Lower leg skin (tissue), 4 donors: ENCODE data around the gene A4GALT. TPM values are rescaled to one million over a fixed set of nuclear protein-coding genes. Genes with fewer than 3 reads are reported as not detected.

Source experiments
- DNase-seq, 2 donors: peaks; one replicate each; pipeline ENCODE4 v3.0.0-alpha.2; 2019; ENCODE audit warnings: low spot score in 2 of 2
- H3K4me3 ChIP-seq: fragments of 200-600 bp; sonication (generic); 2 replicates; pipeline ENCODE4 v1.5.1; 2017; ENCODE audit warnings: mild to moderate bottlenecking, low read depth; ENCODE audit not compliant: poor library complexity, severe bottlenecking
- POLR2A ChIP-seq, 2 donors: fragments of 450-650 bp; IDR thresholded peaks; one replicate each; pipeline ENCODE4 v1.6.1; 2016 to 2017; ENCODE audit warnings: antibody characterized with exemption in 2 of 2, mild to moderate bottlenecking in 1 of 2, moderate library complexity in 1 of 2
- WGBS, 2 donors: methylation state at CpG; one replicate each; pipeline ENCODE4 v1.1.5; 2018; 5-methylcytosine and 5-hydroxymethylcytosine counted together
- intact Hi-C: fragments of 100-400 bp; cut with DNase I; formaldehyde crosslinking; loops from one replicate; pipeline ENCODE4 v1.15.0; 2023; ENCODE audit warnings: low total_unique reads
- total RNA-seq, 4 donors: library from RNA; depleted of rRNA; stranded (reverse); fragments of >200 nt; gene quantifications; one replicate each; pipeline ENCODE4 v1.1.0, GENCODE V29; 2016
- TF ChIP-seq, protein P1 (sequence below), 3 donors: fragments of 450-650 bp; IDR thresholded peaks; one replicate each; pipeline ENCODE4 v1.5.1; 2016; ENCODE audit warnings: antibody characterized with exemption in 3 of 3, mild to moderate bottlenecking in 3 of 3, moderate library complexity in 2 of 3

A4GALT gene
- total RNA-seq, 4 donors from 2014 or later, result 4.5 to 20.1 (median 10.9) TPM

GRCh38 chr22:42649246-42650099, 71.2 kb downstream of the A4GALT start, which contains the start of gene CYB5R3:
Gene CYB5R3, minus strand, starts transcription at chr22:42649392. Its CDS starts 77 bp downstream, at chr22:42649315.
- 11 to 34% methylated on average over 15 to 32 of the region's 81 CpGs for WGBS, 2 donors
- peak; percentile 79 to 96 for DNase-seq

DNA sequence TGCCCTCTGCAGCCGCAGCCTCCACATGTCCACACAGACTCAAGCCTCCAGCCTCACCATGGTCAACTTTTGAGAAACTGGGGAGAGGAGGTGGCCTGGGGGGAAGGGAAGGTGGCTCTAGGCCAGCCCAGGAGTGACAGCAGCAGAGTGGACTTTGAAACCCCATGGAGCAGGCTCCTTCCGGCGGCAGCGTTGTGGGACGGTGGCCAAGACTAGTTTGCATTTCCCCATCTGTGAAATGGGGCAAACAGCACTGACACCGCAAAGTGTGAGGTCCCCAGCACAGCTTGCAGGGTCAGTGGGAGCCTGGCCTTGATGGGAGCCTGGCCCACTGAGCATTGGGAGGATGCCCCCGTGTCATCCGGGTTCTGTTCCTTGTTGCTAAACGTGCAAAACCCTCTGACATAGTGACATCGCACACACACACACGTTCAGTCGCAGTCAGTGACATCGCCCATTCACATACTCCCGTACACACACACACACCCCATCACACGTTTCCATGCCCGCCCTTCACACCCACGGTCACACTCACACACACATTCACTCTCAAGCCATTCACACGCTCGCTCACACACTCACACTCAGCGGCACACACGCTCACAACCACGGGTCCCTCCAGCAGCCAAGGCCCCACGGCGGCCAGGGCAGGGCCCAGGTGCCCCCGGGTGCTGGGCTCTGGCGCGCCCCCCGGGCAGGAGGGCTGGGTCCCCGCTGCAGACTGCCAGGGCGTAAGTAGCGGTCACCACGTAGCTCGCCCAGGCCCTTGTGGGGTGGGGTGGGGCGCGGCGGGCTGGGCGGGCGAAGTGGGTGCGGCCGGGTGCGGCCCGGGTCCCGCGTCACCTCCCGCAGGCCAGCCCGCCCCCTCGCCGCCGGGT, 72.1 kb downstream of the A4GALT start:
- intact Hi-C loops, result no loop called here
- WGBS, 2 donors, result 2% methylated on average over 30 to 45 of the region's 49 CpGs
- peak; percentile 38 to 92 for DNase-seq

More at GRCh38 chr22:42649246-42650099, 71.2 kb downstream of the A4GALT start, which contains the start of gene CYB5R3:
- peak within 1 kb of the TSS; percentile 95 for H3K4me3 ChIP-seq
- intact Hi-C loops, result no loop called here
- no peak for TF ChIP-seq POLR2A (IDR thresholded peaks at IDR 0.05)
- TF ChIP-seq, protein P1, sequence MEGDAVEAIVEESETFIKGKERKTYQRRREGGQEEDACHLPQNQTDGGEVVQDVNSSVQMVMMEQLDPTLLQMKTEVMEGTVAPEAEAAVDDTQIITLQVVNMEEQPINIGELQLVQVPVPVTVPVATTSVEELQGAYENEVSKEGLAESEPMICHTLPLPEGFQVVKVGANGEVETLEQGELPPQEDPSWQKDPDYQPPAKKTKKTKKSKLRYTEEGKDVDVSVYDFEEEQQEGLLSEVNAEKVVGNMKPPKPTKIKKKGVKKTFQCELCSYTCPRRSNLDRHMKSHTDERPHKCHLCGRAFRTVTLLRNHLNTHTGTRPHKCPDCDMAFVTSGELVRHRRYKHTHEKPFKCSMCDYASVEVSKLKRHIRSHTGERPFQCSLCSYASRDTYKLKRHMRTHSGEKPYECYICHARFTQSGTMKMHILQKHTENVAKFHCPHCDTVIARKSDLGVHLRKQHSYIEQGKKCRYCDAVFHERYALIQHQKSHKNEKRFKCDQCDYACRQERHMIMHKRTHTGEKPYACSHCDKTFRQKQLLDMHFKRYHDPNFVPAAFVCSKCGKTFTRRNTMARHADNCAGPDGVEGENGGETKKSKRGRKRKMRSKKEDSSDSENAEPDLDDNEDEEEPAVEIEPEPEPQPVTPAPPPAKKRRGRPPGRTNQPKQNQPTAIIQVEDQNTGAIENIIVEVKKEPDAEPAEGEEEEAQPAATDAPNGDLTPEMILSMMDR (IDR thresholded peaks at IDR 0.05), result no peak

DNA sequence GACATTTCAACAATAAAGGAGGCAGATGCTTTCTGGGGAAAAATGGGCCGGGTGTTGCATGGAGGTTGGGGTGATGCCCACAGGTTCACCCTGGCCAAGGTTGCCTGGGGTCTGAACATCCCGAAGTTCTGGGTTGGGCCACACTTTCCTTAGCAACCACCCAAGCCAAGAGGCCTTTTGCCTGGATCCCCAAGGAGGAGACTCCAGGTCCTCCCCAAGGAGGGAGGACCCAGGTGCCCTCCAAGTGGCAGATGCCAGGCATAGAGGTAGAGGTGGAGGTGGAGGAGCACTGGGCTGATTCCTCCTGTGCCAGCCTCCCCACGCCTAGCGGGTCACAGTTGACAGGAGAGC, 72.7 kb downstream of the A4GALT start:
- intact Hi-C loops, result no loop called here
- peak overlapping the region; percentile 95 for H3K4me3 ChIP-seq
- WGBS, 2 donors, result 36 to 41% methylated on average over 4 of the region's 4 CpGs
- no peak for TF ChIP-seq POLR2A (IDR thresholded peaks at IDR 0.05)
- TF ChIP-seq, protein P1 (IDR thresholded peaks at IDR 0.05), result no peak
- DNase-seq, result no peak

More for the DNA sequence above, 72.1 kb downstream of the A4GALT start:
- peak overlapping the region; percentile 95 for H3K4me3 ChIP-seq
- TF ChIP-seq, protein P1 (IDR thresholded peaks at IDR 0.05), result peak in 1 of 3 donors; percentile 59
- peak in 1 of 2 donors; percentile 14 for TF ChIP-seq POLR2A (IDR thresholded peaks at IDR 0.05)

- TF ChIP-seq, protein P1 (IDR thresholded peaks at IDR 0.05), result no peak
- TF ChIP-seq POLR2A (IDR thresholded peaks at IDR 0.05), result no peak
- intact Hi-C loops, result no loop called here
- H3K4me3 ChIP-seq, result no peak overlapping the region
- DNase-seq, result peak; percentile 58 to 92
- WGBS, 2 donors, result 29 to 31% methylated on average over 16 of the region's 16 CpGs
Measured at GRCh38 chr22:42646569-42647525, 73.8 kb downstream of the A4GALT start.
